Spleen (tissue), 7 donors: ENCODE measurements around the gene SPATS2.
"Not testable (repeated sequence)": the region's sequence is repeated elsewhere in the genome, so short reads cannot be mapped to it uniquely, and the experiment has no call there.

Experiments
- CTCF ChIP-seq, 11 experiments: fragments of 200-600 bp in 7 of 11; fragments of 450-650 bp in 4 of 11; sonication (generic) in 4 of 11; IDR thresholded peaks in 8 of 11; conservative IDR thresholded peaks in 3 of 11; 1 replicate in 7 of 11; 2 replicates in 4 of 11; pipeline versions ENCODE4 v1.4.0 to v1.8.0; 2016 to 2021; ENCODE audit warnings: antibody characterized with exemption in 11 of 11, inconsistent platforms in 4 of 11, mild to moderate bottlenecking in 1 of 11
- POLR2A ChIP-seq, 3 donors: fragments of 450-650 bp; IDR thresholded peaks; one replicate each; pipeline ENCODE4 v1.5.1; 2017; ENCODE audit warnings: antibody characterized with exemption in 3 of 3, mild to moderate bottlenecking in 1 of 3
- donor health status: DM: no; HTN: no; CAD: no; lungs with moderate emphysema.
- donor health status: DM: no; HTN: no; CAD: no.
- donor health status: DM: no; HTN: no; CAD: no.

DNA sequence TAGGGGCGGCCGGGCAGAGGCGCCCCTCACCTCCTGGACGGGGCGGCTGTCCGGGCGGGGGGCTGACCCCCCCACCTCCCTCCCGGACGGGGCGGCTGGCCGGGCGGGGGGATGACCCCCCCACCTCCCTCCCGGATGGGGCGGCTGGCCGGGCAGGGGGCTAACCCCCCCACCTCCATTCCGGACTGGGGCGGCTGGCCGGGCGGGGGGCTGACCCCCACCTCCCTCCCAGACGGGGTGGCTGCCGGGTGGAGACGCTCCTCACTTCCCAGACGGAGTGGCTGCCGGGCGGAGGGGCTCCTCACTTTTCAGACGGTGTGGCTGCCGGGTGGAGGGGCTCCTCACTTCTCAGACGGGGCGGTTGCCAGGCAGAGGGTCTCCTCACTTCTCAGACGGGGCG lies 69.5 kb downstream of the SPATS2 start:
- TF ChIP-seq CTCF (IDR thresholded peaks at IDR 0.05 in 8 of 11, conservative IDR thresholded peaks at IDR 0.05 in 3 of 11); POLR2A (IDR thresholded peaks at IDR 0.05): not testable (repeated sequence)
